GM12878 (cell line): ENCODE results near the gene PPME1. TPM values are rescaled to one million over a fixed set of nuclear protein-coding genes. Genes with fewer than 3 reads are reported as not detected.

Experiments
- ATAC-seq: fragments of 200-7000 bp; cut with Tn5 transposase; 3 replicates; pipeline ENCODE4 v1.9.1; 2020; ENCODE audit warnings: mild to moderate bottlenecking, moderate library complexity
- BruUV-seq: library from RNA; stranded (reverse); fragments of 400-500 nt; replicated peaks from 2 replicates; lab custom pipeline; 2021; lab: Mats Ljungman, UMichigan
- CTCF ChIA-PET: fragments of 300-600 bp; sonication (Branson Sonifier 250); formaldehyde crosslinking; extraction: SDS; loops from one replicate; lab custom pipeline; 2021; ENCODE audit warnings: inconsistent platforms; lab: Yijun Ruan, JAX
- POLR2A ChIA-PET: fragments of 350-600 bp; formaldehyde crosslinking; extraction: SDS; loops from one replicate; lab custom pipeline; 2021; ENCODE audit warnings: inconsistent platforms; lab: Charles Lee
- RAD21 ChIA-PET: fragments of 300-600 bp; sonication (Branson Sonifier 250); formaldehyde crosslinking; loops from one replicate; lab custom pipeline; 2023; ENCODE audit warnings: antibody characterized with exemption; ENCODE audit not compliant: unreplicated experiment; lab: Charles Lee
- SMC1A ChIA-PET: fragments of 300-600 bp; sonication (Branson Sonifier 250); formaldehyde crosslinking; loops from one replicate; lab custom pipeline; 2023; ENCODE audit not compliant: unreplicated experiment, uncharacterized antibody; lab: Charles Lee
- DNase-seq: peaks from one replicate; pipeline ENCODE4 v3.0.0-alpha.2; 2011; ENCODE audit warnings: low read depth, low spot score
- FAIRE-seq: peaks from 3 replicates; lab custom pipeline; 2011; peaks lifted over from hg19 to GRCh38; lab: Jason Lieb, UNC
- H2AFZ ChIP-seq: 2 replicates; pipeline ENCODE4 v1.6.0; 2011; ENCODE audit warnings: low read depth, low read length, control low read depth; ENCODE audit not compliant: control insufficient read depth
- H3K27ac ChIP-seq: 2 replicates; pipeline ENCODE4 v1.5.1; 2011; ENCODE audit warnings: control low read depth; ENCODE audit not compliant: control insufficient read depth, insufficient read depth
- H3K27me3 ChIP-seq, 2 experiments: replicated peaks in 1 of 2; 2 replicates each; pipeline versions ENCODE4 v1.6.0 to v1.6.1; 2011; ENCODE audit warnings: low read length in 1 of 2; ENCODE audit not compliant: control insufficient read depth in 2 of 2, insufficient read depth in 2 of 2
- H3K36me3 ChIP-seq, 2 experiments: 2 replicates each; pipeline ENCODE4 v1.5.1; 2011; ENCODE audit warnings: low read length in 1 of 2; ENCODE audit not compliant: control insufficient read depth in 2 of 2, insufficient read depth in 2 of 2
- H3K4me1 ChIP-seq: 2 replicates; pipeline ENCODE4 v1.6.1; 2011; ENCODE audit warnings: mild to moderate bottlenecking, low read length, moderate library complexity, mixed read lengths; ENCODE audit not compliant: control insufficient read depth, insufficient read depth
- H3K4me2 ChIP-seq: 2 replicates; pipeline ENCODE4 v1.6.0; 2011; ENCODE audit warnings: control low read depth; ENCODE audit not compliant: control insufficient read depth, insufficient read depth
- H3K4me3 ChIP-seq: fragments of 200-600 bp; sonication (generic); 2 replicates; pipeline ENCODE4 v1.5.1; 2016
- H3K79me2 ChIP-seq: 2 replicates; pipeline ENCODE4 v1.6.0; 2011; ENCODE audit warnings: low read length; ENCODE audit not compliant: control insufficient read depth, insufficient read depth
- H3K9ac ChIP-seq: 2 replicates; pipeline ENCODE4 v1.8.0; 2011; ENCODE audit warnings: low read length, control low read depth, mixed read lengths; ENCODE audit not compliant: control insufficient read depth, insufficient read depth
- H3K9me3 ChIP-seq: replicated peaks from 3 replicates; pipeline ENCODE4 v1.5.1; 2011; ENCODE audit warnings: mild to moderate bottlenecking, low read length; ENCODE audit not compliant: control insufficient read depth, insufficient read depth
- H4K20me1 ChIP-seq: 2 replicates; pipeline ENCODE4 v1.6.0; 2011; ENCODE audit not compliant: control insufficient read depth, insufficient read depth
- KAT2A ChIP-seq: conservative IDR thresholded peaks from 2 replicates; pipeline ENCODE4 v1.6.1; 2011; ENCODE audit warnings: low read depth, low read length; ENCODE audit not compliant: control insufficient read depth
- MTA2 ChIP-seq: fragments of 450-650 bp; IDR thresholded peaks from 2 replicates; pipeline ENCODE4 v1.6.1; 2016; ENCODE audit warnings: low read depth, mild to moderate bottlenecking, moderate library complexity
- MYC ChIP-seq: IDR thresholded peaks from 2 replicates; pipeline ENCODE4 v1.6.1; 2011; ENCODE audit warnings: mild to moderate bottlenecking, low read length, moderate library complexity, inconsistent platforms; ENCODE audit not compliant: insufficient read depth, insufficient replicate concordance, insufficient read length, severe bottlenecking
- NFYB ChIP-seq: IDR thresholded peaks from 2 replicates; pipeline ENCODE4 v1.6.1; 2011; ENCODE audit warnings: low read depth, mild to moderate bottlenecking, low read length, improper control_type of control experiment, moderate library complexity; ENCODE audit not compliant: insufficient read depth
- RAD21 ChIP-seq: IDR thresholded peaks from 2 replicates; pipeline ENCODE4 v1.6.1; 2011; ENCODE audit warnings: mild to moderate bottlenecking, low read depth, low read length, moderate library complexity; ENCODE audit not compliant: insufficient read depth
- SREBF1 ChIP-seq: IDR thresholded peaks from 2 replicates; pipeline ENCODE4 v1.6.1; 2012; ENCODE audit warnings: mild to moderate bottlenecking, low read length
- STAT1 ChIP-seq: fragments of 450-650 bp; conservative IDR thresholded peaks from 2 replicates; pipeline ENCODE4 v1.6.1; 2014; ENCODE audit warnings: antibody characterized with exemption, mild to moderate bottlenecking
- SUPT20H ChIP-seq: IDR thresholded peaks from 2 replicates; pipeline ENCODE4 v1.6.1; 2011; ENCODE audit warnings: low read depth, mild to moderate bottlenecking, low read length, moderate library complexity, borderline replicate concordance; ENCODE audit not compliant: control insufficient read depth
- YY1 ChIP-seq: IDR thresholded peaks from 2 replicates; pipeline ENCODE4 v1.6.1; 2011; ENCODE audit warnings: low read depth, mild to moderate bottlenecking, low read length
- WGBS: methylation state at CpG from one replicate; pipeline ENCODE4 v1.1.6; 2016; ENCODE audit warnings: low lambda C conversion rate; ENCODE audit not compliant: insufficient replicate concordance, insufficient coverage; ENCODE audit errors: missing lambda C conversion rate; 5-methylcytosine and 5-hydroxymethylcytosine counted together
- in situ Hi-C: fragments of 300-500 bp; cut with MboI; formaldehyde crosslinking; loops from 9 replicates; pipeline ENCODE4 v1.14.3; 2018; ENCODE audit warnings: mixed read lengths
- intact Hi-C: fragments of 100-400 bp; cut with micrococcal nuclease; formaldehyde crosslinking; loops from one replicate; pipeline ENCODE4 v1.14.2; 2022; ENCODE audit not compliant: unreplicated experiment
- polyA plus RNA-seq, 11 experiments: library from polyadenylated mRNA; depleted of rRNA in 4 of 11; unstranded in 6 of 11; stranded (reverse) in 5 of 11; fragments of >200 nt; fragmentation: Nextera tagmentation in 4 of 11; fragmentation: Illumina TruSeq in 1 of 11; extraction: Ambion mirVana in 4 of 11; extraction: Trizol in 1 of 11; gene quantifications; 1 replicate in 1 of 11; 2 replicates in 10 of 11; pipeline versions ENCODE4 v1.2.1 to v1.2.3, GENCODE V29; 2011 to 2016; ENCODE audit warnings: inconsistent platforms in 2 of 11, missing spikeins in 2 of 11, low read depth in 1 of 11
- total RNA-seq, 4 experiments: library from RNA; depleted of rRNA in 3 of 4; stranded (reverse); fragments of >200 nt in 3 of 4; fragmentation: Illumina TruSeq in 1 of 4; extraction: Trizol in 1 of 4; gene quantifications; 2 replicates each; pipeline versions ENCODE4 v1.2.1 to v1.2.3, GENCODE V29; 2013 to 2021
- TF ChIP-seq, protein P1 (sequence below), 3 experiments: IDR thresholded peaks in 2 of 3; conservative IDR thresholded peaks in 1 of 3; 2 replicates each; pipeline ENCODE4 v1.5.1; 2011; ENCODE audit warnings: low read depth in 3 of 3, low read length in 3 of 3, mild to moderate bottlenecking in 3 of 3, control low read depth in 2 of 3, moderate library complexity in 2 of 3, inconsistent platforms in 1 of 3, mixed read lengths in 1 of 3; ENCODE audit not compliant: control insufficient read depth in 2 of 3, insufficient read depth in 1 of 3; ENCODE audit errors: extremely low read depth in 1 of 3
- TF ChIP-seq, protein P2 (sequence below): fragments of 450-650 bp; IDR thresholded peaks from 2 replicates; pipeline ENCODE4 v1.6.1; 2017; ENCODE audit warnings: mild to moderate bottlenecking, low read depth, inconsistent platforms; ENCODE audit not compliant: poor library complexity, severe bottlenecking
- TF ChIP-seq, protein P3 (sequence below): fragments of 450-650 bp; conservative IDR thresholded peaks from 2 replicates; pipeline ENCODE4 v1.6.1; 2017; ENCODE audit warnings: mild to moderate bottlenecking, moderate library complexity
- TF ChIP-seq, protein P4 (sequence below): fragments of 450-650 bp; IDR thresholded peaks from 2 replicates; pipeline ENCODE4 v1.6.1; 2014; ENCODE audit warnings: mild to moderate bottlenecking

PPME1 gene
- total and polyA plus RNA-seq, 10 of the 15 experiments (the other 5 are each of a cell fraction or from before 2014, with no cell fraction given) = 3.1 to 51.4 (median 20.8) TPM

DNA sequence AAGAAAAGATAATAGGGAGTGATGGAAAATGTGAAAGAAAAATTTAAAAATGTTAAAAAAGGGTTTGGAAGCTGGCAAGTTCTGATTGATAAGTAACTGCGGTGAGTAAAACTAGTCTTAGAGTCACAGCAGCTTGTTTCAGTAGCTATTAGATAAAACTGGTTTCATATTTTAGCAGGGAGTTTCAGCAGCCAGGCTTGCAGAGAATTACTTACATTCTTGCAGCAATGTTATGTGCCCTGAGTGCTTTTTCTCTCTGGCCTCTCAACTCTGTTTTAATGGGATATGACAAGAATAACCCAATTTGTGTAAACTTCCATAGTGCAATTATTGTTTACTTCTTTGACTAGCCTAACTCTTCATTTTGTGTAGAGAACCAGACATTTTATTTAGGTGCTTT, 33.6 kb downstream of the PPME1 start:
- ChIA-PET CTCF (no interaction called here), RAD21 (no interaction called here), SMC1A (interaction anchor here (1.4 kb wide), 1 partner anchor 24 kb away, joined by 3 read pairs; no protein-coding TSS in a partner anchor), POLR2A (no interaction called here)
- Histone ChIP-seq H3K9ac (no peak overlapping the region), H2AFZ (no peak overlapping the region), H3K4me3 (no peak overlapping the region), H3K27me3 (no peaks in the 10 kb centered on the region), H3K4me1 (no peaks in the 10 kb centered on the region), H3K79me2 (no peaks in the 10 kb centered on the region), H3K9me3 (no peaks in the 10 kb centered on the region), H3K36me3 (peaks cover 0 to 8% of the 10 kb centered on the region in 2 experiments; a peak in 2 of 4 replicates), H3K4me2 (no peak overlapping the region), H4K20me1 (no peaks in the 10 kb centered on the region), H3K27ac (no peak overlapping the region)
- in situ Hi-C loops = no loop called here
- no TSS peak for BruUV-seq
- FAIRE-seq (no peak), DNase-seq (no peak), ATAC-seq (no peak)
- WGBS = 68% methylated on average over 1 of the region's 1 CpG
- TF ChIP-seq MYC = no peak
- TF ChIP-seq, protein P1, sequence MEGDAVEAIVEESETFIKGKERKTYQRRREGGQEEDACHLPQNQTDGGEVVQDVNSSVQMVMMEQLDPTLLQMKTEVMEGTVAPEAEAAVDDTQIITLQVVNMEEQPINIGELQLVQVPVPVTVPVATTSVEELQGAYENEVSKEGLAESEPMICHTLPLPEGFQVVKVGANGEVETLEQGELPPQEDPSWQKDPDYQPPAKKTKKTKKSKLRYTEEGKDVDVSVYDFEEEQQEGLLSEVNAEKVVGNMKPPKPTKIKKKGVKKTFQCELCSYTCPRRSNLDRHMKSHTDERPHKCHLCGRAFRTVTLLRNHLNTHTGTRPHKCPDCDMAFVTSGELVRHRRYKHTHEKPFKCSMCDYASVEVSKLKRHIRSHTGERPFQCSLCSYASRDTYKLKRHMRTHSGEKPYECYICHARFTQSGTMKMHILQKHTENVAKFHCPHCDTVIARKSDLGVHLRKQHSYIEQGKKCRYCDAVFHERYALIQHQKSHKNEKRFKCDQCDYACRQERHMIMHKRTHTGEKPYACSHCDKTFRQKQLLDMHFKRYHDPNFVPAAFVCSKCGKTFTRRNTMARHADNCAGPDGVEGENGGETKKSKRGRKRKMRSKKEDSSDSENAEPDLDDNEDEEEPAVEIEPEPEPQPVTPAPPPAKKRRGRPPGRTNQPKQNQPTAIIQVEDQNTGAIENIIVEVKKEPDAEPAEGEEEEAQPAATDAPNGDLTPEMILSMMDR (IDR thresholded peaks at IDR 0.05 in 2 of 3, conservative IDR thresholded peaks at IDR 0.05 in 1 of 3; ENCODE audit: control insufficient read depth in 2 of 3, extremely low read depth in 1 of 3, insufficient read depth in 1 of 3, low read depth in 3 of 3, low read length in 3 of 3) = no peak
- no peak for TF ChIP-seq YY1
- no peak for TF ChIP-seq SREBF1
- TF ChIP-seq MTA2 = no peak
- TF ChIP-seq, protein P2, sequence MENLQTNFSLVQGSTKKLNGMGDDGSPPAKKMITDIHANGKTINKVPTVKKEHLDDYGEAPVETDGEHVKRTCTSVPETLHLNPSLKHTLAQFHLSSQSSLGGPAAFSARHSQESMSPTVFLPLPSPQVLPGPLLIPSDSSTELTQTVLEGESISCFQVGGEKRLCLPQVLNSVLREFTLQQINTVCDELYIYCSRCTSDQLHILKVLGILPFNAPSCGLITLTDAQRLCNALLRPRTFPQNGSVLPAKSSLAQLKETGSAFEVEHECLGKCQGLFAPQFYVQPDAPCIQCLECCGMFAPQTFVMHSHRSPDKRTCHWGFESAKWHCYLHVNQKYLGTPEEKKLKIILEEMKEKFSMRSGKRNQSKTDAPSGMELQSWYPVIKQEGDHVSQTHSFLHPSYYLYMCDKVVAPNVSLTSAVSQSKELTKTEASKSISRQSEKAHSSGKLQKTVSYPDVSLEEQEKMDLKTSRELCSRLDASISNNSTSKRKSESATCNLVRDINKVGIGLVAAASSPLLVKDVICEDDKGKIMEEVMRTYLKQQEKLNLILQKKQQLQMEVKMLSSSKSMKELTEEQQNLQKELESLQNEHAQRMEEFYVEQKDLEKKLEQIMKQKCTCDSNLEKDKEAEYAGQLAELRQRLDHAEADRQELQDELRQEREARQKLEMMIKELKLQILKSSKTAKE = no peak
- TF ChIP-seq KAT2A = no peak
- TF ChIP-seq, protein P3, sequence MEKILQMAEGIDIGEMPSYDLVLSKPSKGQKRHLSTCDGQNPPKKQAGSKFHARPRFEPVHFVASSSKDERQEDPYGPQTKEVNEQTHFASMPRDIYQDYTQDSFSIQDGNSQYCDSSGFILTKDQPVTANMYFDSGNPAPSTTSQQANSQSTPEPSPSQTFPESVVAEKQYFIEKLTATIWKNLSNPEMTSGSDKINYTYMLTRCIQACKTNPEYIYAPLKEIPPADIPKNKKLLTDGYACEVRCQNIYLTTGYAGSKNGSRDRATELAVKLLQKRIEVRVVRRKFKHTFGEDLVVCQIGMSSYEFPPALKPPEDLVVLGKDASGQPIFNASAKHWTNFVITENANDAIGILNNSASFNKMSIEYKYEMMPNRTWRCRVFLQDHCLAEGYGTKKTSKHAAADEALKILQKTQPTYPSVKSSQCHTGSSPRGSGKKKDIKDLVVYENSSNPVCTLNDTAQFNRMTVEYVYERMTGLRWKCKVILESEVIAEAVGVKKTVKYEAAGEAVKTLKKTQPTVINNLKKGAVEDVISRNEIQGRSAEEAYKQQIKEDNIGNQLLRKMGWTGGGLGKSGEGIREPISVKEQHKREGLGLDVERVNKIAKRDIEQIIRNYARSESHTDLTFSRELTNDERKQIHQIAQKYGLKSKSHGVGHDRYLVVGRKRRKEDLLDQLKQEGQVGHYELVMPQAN = no peak
- TF ChIP-seq, protein P4, sequence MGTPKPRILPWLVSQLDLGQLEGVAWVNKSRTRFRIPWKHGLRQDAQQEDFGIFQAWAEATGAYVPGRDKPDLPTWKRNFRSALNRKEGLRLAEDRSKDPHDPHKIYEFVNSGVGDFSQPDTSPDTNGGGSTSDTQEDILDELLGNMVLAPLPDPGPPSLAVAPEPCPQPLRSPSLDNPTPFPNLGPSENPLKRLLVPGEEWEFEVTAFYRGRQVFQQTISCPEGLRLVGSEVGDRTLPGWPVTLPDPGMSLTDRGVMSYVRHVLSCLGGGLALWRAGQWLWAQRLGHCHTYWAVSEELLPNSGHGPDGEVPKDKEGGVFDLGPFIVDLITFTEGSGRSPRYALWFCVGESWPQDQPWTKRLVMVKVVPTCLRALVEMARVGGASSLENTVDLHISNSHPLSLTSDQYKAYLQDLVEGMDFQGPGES = no peak
- no peak for TF ChIP-seq SUPT20H
- no peak for TF ChIP-seq NFYB
- TF ChIP-seq RAD21 = no peak
- TF ChIP-seq STAT1 = no peak
- intact Hi-C loops = no loop called here
